ENCODE results near the gene RHO. TPM values are rescaled to one million over a fixed set of nuclear protein-coding genes. Genes with fewer than 3 reads are reported as not detected.

Gene RHO
- total and polyA plus RNA-seq, 2 donors (not counting 3 experiments of a cell fraction or from before 2014, with no cell fraction given): not detected

DNA sequence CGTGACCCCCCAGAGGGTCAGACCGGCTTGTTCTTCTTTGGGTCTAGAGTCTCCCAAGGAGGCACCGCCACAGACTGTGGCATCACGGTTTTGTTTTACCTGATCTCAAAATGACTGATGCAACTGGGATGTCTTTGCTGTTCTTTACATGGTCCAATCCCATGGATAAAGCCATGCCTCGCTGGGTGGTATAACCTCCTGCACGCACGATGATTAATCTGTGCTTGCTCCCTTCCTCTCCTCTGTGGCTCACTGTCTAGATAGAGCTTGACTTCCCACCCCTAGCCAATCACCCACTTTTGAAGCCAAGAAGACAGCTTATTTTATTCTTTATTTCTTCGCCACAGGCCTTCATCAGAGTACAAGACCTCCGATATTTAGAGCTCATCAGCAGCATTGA lies 36.6 kb upstream of the RHO start:
- H3K36me3 ChIP-seq (ENCODE audit: control insufficient read depth in 2 of 2, extremely low read depth in 1 of 2, insufficient read depth in 2 of 2, low read length in 2 of 2): peaks cover 0 to 4% of the 10 kb centered on the region in 2 experiments
- TF ChIP-seq POLR2AphosphoS5 (IDR thresholded peaks at IDR 0.05; ENCODE audit: insufficient read depth, low read depth, low read length) (no peak), EZH2 (IDR thresholded peaks at IDR 0.05; ENCODE audit: borderline replicate concordance, low read depth, low read length, severe bottlenecking) (no peak), MAX (IDR thresholded peaks at IDR 0.05; ENCODE audit: insufficient read depth, insufficient read length) (no peak), POLR2A (IDR thresholded peaks at IDR 0.05; ENCODE audit: low read depth, low read length) (no peak), GATA2 (IDR thresholded peaks at IDR 0.05; ENCODE audit: insufficient read depth, insufficient read length, low read depth, low read length) (no peak), MYC (IDR thresholded peaks at IDR 0.05; ENCODE audit: low read depth, low read length) (no peak), FOS (IDR thresholded peaks at IDR 0.05; ENCODE audit: borderline replicate concordance, insufficient read depth, low read length) (no peak), JUN (IDR thresholded peaks at IDR 0.05; ENCODE audit: borderline replicate concordance, insufficient read depth, insufficient read length, low read depth) (no peak)
- TF ChIP-seq, protein P1, sequence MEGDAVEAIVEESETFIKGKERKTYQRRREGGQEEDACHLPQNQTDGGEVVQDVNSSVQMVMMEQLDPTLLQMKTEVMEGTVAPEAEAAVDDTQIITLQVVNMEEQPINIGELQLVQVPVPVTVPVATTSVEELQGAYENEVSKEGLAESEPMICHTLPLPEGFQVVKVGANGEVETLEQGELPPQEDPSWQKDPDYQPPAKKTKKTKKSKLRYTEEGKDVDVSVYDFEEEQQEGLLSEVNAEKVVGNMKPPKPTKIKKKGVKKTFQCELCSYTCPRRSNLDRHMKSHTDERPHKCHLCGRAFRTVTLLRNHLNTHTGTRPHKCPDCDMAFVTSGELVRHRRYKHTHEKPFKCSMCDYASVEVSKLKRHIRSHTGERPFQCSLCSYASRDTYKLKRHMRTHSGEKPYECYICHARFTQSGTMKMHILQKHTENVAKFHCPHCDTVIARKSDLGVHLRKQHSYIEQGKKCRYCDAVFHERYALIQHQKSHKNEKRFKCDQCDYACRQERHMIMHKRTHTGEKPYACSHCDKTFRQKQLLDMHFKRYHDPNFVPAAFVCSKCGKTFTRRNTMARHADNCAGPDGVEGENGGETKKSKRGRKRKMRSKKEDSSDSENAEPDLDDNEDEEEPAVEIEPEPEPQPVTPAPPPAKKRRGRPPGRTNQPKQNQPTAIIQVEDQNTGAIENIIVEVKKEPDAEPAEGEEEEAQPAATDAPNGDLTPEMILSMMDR (IDR thresholded peaks at IDR 0.05; ENCODE audit: extremely low read depth in 1 of 2, insufficient read depth in 1 of 2, low read depth in 1 of 2, low read length in 2 of 2): no peak
- dilution Hi-C loops (cut with MboI; ENCODE audit: extremely low pct_ligation_motif_present, low sequenced_read_pairs) (no loop called here), intact Hi-C loops (cut with micrococcal nuclease) (loop anchor here (5.0 kb wide), 1 partner anchor 401 kb away; the partner anchor contains the start of gene TMCC1)
- no peak overlapping the region for H3K27ac ChIP-seq (ENCODE audit: insufficient read depth, low read depth, low read length)
- no peak for FAIRE-seq
- H3K27me3 ChIP-seq (ENCODE audit: control insufficient read depth in 2 of 2, insufficient read depth in 2 of 2, low read length in 2 of 2): no peaks in the 10 kb centered on the region
- no peak overlapping the region for H3K9ac ChIP-seq (replicated peaks; ENCODE audit: extremely low read depth, insufficient read depth, low read length)
- H4K20me1 ChIP-seq (replicated peaks; ENCODE audit: control insufficient read depth, extremely low read depth, insufficient read depth, low read length): no peaks in the 10 kb centered on the region
- H3K79me2 ChIP-seq (ENCODE audit: control insufficient read depth, insufficient read depth, low read length): no peaks in the 10 kb centered on the region
- H3K4me1 ChIP-seq (ENCODE audit: control insufficient read depth, extremely low read depth, insufficient read depth, low read length): peaks cover 36% of the 10 kb centered on the region
- no peak overlapping the region for H3K4me3 ChIP-seq (replicated peaks in 1 of 3; ENCODE audit: insufficient read depth in 1 of 3, low read depth in 1 of 3, low read length in 3 of 3)
- no peaks in the 10 kb centered on the region for H3K9me3 ChIP-seq (replicated peaks; ENCODE audit: control insufficient read depth, insufficient read depth, low read length)
- no peak overlapping the region for H3K4me2 ChIP-seq (ENCODE audit: insufficient read depth, low read length)
- no TSS peak for BruUV-seq (replicated peaks)
- CTCF ChIA-PET: interaction anchor here (0.8 to 3.8 kb wide), 8 partner anchors 9 to 136 kb away, joined by 3 to 80 read pairs (median 5); no protein-coding TSS in a partner anchor
- DNase-seq (ENCODE audit: low read depth, low spot score): no peak
- no peak overlapping the region for H2AFZ ChIP-seq (ENCODE audit: low read depth, low read length)
- POLR2A ChIA-PET: no interaction called here
- H3K9me1 ChIP-seq (replicated peaks; ENCODE audit: control insufficient read depth, extremely low read depth, insufficient read depth, low read length): no peaks in the 10 kb centered on the region

Data from endothelial cell of umbilical vein (primary cell).